Measurements from ENCODE around the gene DMAC2L.
"Not testable (repeated sequence)": the region's sequence is repeated elsewhere in the genome, so short reads cannot be mapped to it uniquely, and the experiment has no call there.

The DMAC2L gene

DNA sequence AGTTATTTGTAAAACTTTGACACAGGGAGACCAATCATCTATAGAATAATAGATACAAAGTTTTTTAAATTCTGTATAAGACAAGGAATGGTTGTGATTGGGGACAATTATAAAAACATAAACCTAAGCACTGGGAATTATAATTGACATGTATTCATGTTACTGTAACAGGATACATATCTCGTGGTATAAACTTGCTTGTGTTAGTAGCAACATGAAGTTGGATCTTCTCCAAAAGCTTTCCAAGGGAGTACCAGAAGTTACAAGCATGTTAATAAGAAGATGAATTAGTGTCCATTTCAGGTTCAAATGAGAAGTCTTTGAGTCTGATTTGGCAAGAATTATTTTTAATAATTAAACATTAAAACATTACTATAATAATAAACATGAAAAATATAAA, 42.4 kb downstream of the DMAC2L start:
- no peak for DNase-seq (ENCODE audit: low read depth in 3 of 3)

DNA sequence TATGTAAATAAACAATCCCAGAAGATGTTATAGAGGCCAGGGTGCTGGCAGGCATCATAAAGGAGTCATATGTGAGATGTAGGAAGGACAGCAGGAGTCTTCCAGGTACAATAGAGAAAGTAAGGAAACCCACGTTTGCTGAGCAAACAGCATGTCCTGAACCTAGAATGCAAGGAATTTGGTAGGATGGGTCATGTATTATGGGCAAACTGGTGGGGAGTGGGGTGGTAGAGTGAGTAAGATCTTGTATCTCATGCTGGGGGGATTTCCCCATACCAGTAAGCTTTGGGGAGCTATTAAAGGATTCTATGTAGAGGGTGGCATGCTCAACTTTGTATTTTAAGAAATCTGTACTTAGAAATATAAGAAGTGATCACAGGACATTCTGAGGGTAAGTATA, 43.6 kb downstream of the DMAC2L start:
- no peak for DNase-seq (ENCODE audit: low read depth in 3 of 3)

DNA sequence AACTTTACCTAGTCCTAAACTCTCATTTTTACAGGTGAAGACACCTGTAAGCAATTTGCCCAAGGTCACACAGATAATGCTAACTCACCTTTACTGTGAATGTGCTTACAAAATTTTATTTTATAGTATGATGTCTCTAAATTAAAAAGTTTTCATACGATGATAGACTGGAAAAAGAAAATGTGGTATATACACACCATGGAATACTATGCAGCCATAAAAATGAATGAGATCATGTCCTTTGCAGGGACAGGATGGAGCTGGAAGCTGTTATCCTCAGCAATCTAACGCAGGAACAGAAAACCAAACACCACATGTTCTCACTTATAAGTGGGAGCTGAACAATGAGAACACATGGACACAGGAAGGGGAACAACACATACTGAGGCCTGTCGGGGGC, 44.2 kb downstream of the DMAC2L start:
- DNase-seq (ENCODE audit: low read depth in 3 of 3): not testable (repeated sequence)

DNA sequence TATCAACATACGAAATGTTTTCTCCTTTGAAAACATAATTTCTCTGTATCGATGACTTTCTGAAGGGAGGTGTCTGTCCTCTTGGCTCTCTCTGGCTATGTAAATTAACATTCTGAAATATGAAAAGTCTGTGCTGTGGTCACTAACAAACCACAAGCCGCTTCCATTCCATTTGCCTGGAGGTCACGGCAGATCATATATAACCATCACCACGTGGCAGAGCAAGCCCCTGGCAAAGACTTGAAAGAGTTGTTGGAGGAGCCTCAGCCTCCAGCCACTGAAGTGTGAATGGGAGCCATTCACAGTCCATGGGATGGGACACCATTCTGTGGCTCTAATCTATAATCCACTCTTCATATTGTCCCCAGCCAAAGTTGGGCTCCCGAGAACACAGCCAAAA, 45.0 kb downstream of the DMAC2L start:
- DNase-seq (ENCODE audit: low read depth in 3 of 3): no peak

DNA sequence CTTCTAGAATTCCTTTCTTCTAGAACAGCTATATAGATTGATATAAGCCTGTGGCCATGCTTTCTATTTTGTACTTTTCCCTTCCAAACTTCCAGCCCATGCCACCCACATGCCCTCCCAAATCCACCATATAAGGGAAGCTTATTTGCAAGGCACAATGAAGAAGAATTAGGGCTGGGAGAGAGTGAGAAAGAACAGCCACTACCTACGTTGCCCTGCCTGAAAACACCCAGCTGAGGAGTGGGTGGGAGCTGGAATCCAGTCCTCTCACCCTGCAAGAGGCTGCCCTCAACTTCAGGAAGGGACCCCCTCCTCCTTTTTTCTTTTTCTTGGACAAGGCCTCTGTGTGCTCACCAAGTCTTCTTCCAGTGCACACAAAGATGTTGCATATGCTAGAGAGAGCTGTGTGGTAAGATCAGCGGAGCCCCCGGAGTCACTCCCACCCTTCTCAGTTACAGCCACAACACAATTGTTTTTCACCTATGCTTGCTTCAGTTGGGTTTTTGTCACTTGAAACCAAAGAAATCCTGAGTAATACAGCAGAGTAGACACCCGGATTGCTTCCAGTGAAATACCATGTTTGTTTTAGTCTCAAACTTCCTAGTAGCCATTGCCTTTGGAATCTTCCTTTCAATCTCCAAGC, 45.8 kb downstream of the DMAC2L start:
- no peak for DNase-seq (ENCODE audit: low read depth in 3 of 3)

- no peak for DNase-seq (ENCODE audit: low read depth in 3 of 3)
Measured at GRCh38 chr14:50359631-50360030, 47.5 kb downstream of the DMAC2L start.

DNA sequence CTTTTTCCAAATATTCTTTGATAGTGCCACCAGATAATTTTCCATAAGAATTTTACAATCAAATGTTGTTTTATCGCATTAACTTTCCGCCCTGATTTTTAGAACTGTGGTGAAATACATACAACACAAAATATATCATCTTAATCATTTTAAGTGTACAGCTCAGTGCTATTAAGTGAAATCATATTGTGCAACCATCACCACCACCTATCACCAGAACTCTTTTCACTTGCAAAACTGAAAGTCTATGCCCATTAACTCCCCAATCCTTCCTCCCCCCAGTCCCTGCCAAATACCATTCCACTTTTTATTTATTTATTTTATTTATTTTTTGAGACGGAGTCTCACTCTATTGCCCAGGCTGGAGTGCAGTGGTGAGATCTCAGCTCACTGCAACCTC, 48.0 kb downstream of the DMAC2L start:
- DNase-seq (ENCODE audit: low read depth in 3 of 3): no peak

DNA sequence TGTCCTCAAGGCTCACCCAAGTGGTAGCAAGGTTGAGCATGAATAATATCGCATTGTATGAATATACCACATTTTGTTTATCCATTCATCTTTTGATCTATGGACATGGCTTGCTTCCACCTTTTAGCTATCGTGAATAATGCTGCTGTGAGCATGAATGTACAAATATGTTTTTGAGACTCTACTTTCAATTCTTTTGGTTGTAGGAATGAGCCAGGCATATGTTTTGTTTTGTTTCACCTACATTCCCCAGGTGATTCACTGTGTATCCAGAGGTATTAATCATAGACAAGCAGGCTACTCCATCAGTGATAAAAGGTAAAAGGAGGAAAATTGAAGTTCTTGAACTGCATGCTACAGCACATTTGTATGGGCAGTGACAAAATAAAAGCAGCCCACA, 48.7 kb downstream of the DMAC2L start:
- no peak for DNase-seq (ENCODE audit: low read depth in 3 of 3)

DNA sequence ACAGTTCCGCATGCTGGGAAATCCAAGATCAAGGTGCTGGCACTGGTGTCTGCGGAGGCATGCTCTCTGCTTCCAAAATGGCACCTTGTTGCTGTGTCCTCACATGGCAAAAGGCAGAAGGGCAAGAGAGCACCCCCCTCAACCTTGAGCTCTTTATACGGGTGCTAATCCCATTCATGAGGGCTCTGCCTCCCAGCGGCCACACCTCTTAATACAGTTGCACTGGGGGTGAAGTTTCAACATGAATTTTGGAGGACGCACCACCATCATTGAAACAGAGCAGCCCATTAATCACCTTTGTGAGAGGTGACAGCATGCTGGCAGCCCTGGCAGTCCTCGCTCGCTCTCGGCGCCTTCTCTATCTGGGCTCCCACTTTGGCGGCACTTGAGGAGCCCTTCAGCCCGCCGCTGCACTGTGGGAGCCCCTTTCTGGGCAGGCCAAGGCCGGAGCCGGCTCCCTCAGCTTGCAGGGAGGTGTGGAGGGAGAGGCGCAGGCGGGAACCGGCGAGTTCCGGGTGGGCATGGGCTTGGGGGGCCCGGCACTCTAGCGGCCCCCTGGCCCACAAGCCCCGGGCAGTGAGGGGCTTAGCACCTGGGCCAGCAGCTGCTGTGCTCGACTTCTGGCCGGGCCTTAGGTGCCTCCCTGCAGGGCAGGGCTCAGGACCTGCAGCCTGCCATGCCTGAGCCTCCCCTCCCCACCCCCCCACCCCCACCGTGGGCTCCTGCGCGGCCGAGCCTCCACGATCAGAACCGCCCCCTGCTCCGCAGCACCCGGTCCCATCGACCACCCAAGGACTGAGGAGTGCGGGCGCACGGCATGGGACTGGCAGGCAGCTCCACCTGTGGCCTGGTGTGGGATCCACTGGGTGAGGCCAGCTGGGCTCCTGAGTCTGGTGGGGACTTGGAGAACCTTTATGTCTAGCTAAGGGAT, 49.6 kb downstream of the DMAC2L start:
- DNase-seq (ENCODE audit: low read depth in 3 of 3): not testable (repeated sequence)

DNA sequence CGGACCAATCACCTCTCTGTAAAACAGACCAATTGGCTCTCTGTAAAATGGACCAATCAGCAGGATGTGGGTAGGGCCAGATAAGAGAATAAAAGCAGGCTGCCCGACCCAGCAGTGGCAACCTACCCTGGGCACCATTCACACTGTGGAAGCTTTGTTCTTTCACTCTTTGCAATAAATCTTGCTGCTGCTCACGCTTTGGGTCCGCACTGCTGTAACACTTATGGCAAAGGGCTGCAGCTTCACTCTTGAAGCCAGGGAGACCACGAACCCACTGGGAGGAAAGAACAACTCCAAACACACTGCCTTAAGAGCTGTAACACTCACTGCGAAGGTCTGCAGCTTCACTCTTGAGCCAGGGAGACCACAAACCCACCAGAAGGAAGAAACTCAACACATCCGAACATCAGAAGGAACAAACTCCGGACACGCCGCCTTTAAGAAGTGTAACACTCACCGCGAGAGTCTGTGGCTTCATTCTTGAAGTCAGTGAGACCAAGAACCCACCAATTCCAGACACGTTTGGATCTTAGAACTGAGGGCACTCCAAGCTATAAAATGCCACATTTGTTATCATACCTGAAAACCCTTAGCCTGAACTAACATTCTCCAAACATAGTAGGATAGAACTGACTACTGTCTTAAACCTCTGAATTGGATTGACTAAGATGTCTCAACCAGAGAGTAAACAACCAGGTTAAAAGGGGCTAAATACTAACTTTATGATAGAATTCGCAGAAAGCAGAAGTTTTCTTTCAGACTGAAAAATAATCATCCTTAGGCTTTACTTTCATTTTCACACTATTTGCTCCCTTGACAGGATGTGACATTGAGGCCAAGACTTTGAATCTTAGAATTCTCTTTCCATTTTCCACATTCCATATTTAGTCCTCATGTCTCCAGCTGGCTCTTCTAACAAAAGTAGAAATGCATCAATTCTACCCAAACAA, 50.9 kb downstream of the DMAC2L start:
- no peak for DNase-seq (ENCODE audit: low read depth in 3 of 3)

DNA sequence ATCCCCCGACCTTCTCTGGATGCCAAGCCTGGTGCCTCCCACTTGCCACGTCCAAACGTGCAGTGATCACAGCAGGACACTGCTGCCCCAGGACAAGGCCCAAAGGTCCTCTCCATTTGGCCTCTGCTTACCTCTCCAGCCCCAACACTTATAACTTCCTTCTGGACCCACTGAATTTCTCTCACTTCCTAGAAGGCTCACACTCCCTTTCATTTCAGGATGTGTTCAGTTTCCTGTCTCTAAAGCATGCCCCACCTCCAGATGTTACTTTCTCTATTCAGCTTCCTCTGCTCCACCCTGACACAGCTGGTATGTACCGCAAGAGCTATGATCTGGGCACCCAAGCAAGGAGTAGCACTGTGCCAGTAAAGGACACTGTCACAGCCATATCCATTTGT, 51.6 kb downstream of the DMAC2L start:
- peak in 2 of 3 experiments; percentile 7 to 24 for DNase-seq (ENCODE audit: low read depth in 3 of 3)

DNA sequence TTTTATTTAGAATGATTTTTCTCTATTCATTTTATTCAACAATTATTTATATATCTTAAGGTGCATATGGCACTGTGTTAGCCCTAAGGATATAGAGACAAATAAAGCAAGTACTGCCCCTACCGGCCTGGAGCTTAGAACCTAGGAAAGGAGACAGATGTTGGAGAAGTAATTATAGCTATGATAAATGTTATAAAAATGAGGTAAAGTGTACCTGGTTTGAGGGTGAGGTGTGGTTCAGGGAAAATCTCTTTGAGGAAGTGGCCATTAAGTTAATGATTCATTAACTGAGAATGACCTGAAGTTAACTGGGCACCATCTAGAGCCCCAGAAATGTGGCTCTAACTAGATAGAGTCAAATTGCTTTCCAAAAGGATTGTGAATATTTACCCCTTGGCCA, 52.7 kb downstream of the DMAC2L start:
- no peak for DNase-seq (ENCODE audit: low read depth in 3 of 3)

DNA sequence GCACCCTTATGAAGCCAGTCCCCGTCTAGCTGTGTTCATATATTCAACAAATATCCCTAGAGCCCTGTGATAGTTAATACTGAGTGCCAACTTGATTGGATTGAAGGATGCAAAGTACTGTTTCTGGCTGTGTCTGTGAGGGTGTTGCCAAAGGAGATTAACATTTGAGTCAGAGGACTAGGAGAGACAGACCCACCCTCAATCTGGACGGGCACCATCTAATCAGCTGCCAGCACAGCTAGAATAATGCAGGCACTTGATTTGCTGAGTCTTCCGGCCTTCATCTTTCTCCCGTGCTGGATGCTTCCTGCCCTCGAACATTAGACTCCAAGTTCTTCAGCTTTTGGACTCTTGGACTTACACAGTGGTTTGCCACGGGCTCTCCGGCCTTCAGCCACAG, 53.4 kb downstream of the DMAC2L start:
- not testable (repeated sequence) for DNase-seq (ENCODE audit: low read depth in 3 of 3)

GRCh38 chr14:50366115-50366514, 54.0 kb downstream of the DMAC2L start:
- no peak for DNase-seq (ENCODE audit: low read depth in 3 of 3)

DNA sequence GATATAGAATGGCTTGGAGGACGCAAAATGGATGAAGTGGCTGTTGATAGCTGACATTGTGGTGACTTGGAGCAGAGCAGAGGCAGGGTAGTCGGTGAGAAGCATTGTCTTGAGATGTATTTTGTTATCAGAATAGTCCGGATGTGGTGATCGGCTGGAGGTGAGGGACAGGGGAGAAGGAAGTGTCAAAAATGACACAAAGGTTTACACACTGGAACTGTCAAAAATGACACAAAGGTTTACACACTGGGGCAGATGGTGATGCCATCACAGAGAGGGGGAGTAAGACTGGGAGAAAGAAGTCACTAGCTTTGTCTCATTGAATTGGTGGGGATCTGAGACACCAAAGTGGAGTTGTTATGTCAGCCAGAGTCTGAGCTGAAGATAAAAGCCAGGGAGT, 54.5 kb downstream of the DMAC2L start:
- DNase-seq (ENCODE audit: low read depth in 3 of 3): no peak

- DNase-seq (ENCODE audit: low read depth in 3 of 3): no peak
Measured at GRCh38 chr14:50371546-50371945, 59.4 kb downstream of the DMAC2L start.

- DNase-seq (ENCODE audit: low read depth in 3 of 3): no peak
Measured at GRCh38 chr14:50373959-50374358, 61.8 kb downstream of the DMAC2L start.

GRCh38 chr14:50375760-50376159, 63.6 kb downstream of the DMAC2L start:
- DNase-seq (ENCODE audit: low read depth in 3 of 3): no peak

Data from stimulated activated CD4-positive, alpha-beta T cell treated with anti-CD3 and anti-CD28 coated beads, TNF-alpha, amount 100 ng/mL, for 24 hours (primary cell).